Heart right ventricle (tissue), 16 donors: ENCODE measurements around the gene BABAM2. TPM values are rescaled to one million over a fixed set of nuclear protein-coding genes. Genes with fewer than 3 reads are reported as not detected.
A peak's percentile ranks its signal among the peaks of the same experiment; 100 is the strongest.

Source experiments
- ATAC-seq, 8 donors: fragments of 200-7000 bp; cut with Tn5 transposase; one replicate each; pipeline ENCODE4 v1.9.1; 2020; ENCODE audit warnings: mild to moderate bottlenecking in 8 of 8, moderate library complexity in 8 of 8, moderate number of reproducible peaks in 1 of 8
- DNase-seq, 2 donors: peaks; one replicate each; pipeline ENCODE4 v3.0.0-alpha.2; 2020
- H3K27ac ChIP-seq, 10 donors: fragments of 200-600 bp; sonication (generic) in 2 of 10; one replicate each; pipeline versions ENCODE4 v1.5.0 to v1.8.0; 2020 to 2022; ENCODE audit warnings: mild to moderate bottlenecking in 3 of 10
- H3K27me3 ChIP-seq, 7 donors: fragments of 200-600 bp; one replicate each; pipeline ENCODE4 v1.8.0; 2021 to 2022; ENCODE audit warnings: mild to moderate bottlenecking in 2 of 7
- H3K36me3 ChIP-seq, 9 donors: fragments of 200-600 bp; sonication (generic) in 1 of 9; one replicate each; pipeline versions ENCODE4 v1.5.0 to v1.8.0; 2020 to 2022; ENCODE audit warnings: mild to moderate bottlenecking in 2 of 9
- H3K4me1 ChIP-seq, 9 donors: fragments of 200-600 bp; sonication (generic) in 1 of 9; one replicate each; pipeline versions ENCODE4 v1.5.0 to v1.8.0; 2020 to 2022; ENCODE audit warnings: mild to moderate bottlenecking in 4 of 9
- H3K4me3 ChIP-seq, 10 donors: fragments of 200-600 bp; sonication (generic) in 2 of 10; one replicate each; pipeline versions ENCODE4 v1.5.0 to v1.8.0; 2020 to 2022; ENCODE audit warnings: mild to moderate bottlenecking in 7 of 10, moderate library complexity in 2 of 10
- H3K9me3 ChIP-seq, 11 donors: fragments of 200-600 bp in 10 of 11; sonication (generic) in 2 of 11; one replicate each; pipeline versions ENCODE4 v1.5.0 to v1.8.0; 2013 to 2022; ENCODE audit warnings: mild to moderate bottlenecking in 2 of 11, control low read depth in 1 of 11, moderate library complexity in 1 of 11
- CTCF ChIP-seq, 9 donors: fragments of 200-600 bp; sonication (generic) in 2 of 9; IDR thresholded peaks; one replicate each; pipeline versions ENCODE4 v1.5.0 to v1.8.0; 2021 to 2022; ENCODE audit warnings: antibody characterized with exemption in 9 of 9, mild to moderate bottlenecking in 5 of 9, moderate library complexity in 1 of 9
- WGBS, 2 donors: extraction: QIAGEN DNeasy Blood & Tissue Kit; methylation state at CpG; one replicate each; pipeline ENCODE4 v1.1.7; 2013; ENCODE audit warnings: inconsistent platforms in 1 of 2; 5-methylcytosine and 5-hydroxymethylcytosine counted together
- intact Hi-C, 10 donors: fragments of 100-400 bp; cut with DNase I; formaldehyde crosslinking; loops; one replicate each; pipeline versions ENCODE4 v1.11.1 to v1.14.2; 2022
- polyA plus RNA-seq, 2 donors: library from polyadenylated mRNA; stranded (reverse); fragments of 200-250 nt; gene quantifications; one replicate each; pipeline ENCODE4 v1.2.3, GENCODE V29; 2013
- total RNA-seq, 10 donors: library from RNA; stranded (reverse); fragmentation: NEBNext Ultra II Directional in 3 of 10; extraction: Animal tissue kit (Norgen Biotek cat#: 25700) in 3 of 10; gene quantifications; one replicate each; pipeline versions ENCODE4 v1.2.1 to v1.2.4, GENCODE V29; 2021 to 2023
- donor health status: Arrhythmogenic right ventricular cardiomyopathy.
- donor health status: ischemic (EF 13 %, LVEDD 7.1; RV severe dilation, severe dysfunction).
- donor health status: healthy with polysubstance abuse.
- donor health status: DM: no; HTN: yes; CAD: no.
- donor health status: DM: no; HTN: no; CAD: no.
- donor health status: ischemic (EF 25% LVEDD 6.9; RV normal size, moderate dysfunction).
- donor health status: ischemic (EF 25% LVEDD 5.7; RV mildly dilated, moderate dysfunction).
- donor health status: healthy.
- donor health status: DM: yes; HTN: yes; CAD: no.
- donor health status: Ischemic cardiomyopathy.
- donor health status: ischemic (EF 35%, LVEDD 5.7; RV mildly dilated, moderate dysfunction).
- donor health status: nonischemic (EF 11% LVEDD 7.7; RV severe dilation, severe dysfunction).
- donor health status: DM: yes; HTN: yes; CAD: no.
- donor health status: PGD.
- donor health status: ischemic (EF 29% LVEDD 5.4; RV normal size, mild dysfunction).
- donor health status: nonischemic (EF 23%, LVEDD 6.1; RV moderate dilation, normal function).

Gene BABAM2
- total and polyA plus RNA-seq, 12 donors = 13.3 to 83.4 (median 65.9) TPM

- no peak overlapping the region for H3K4me3 ChIP-seq
- DNase-seq (no peak), ATAC-seq (no peak)
- intact Hi-C loops = loop anchor here in 1 of 10 donors (5.0 kb wide), 1 partner anchor 49 kb away; the partner anchor contains the start of genes BABAM2 and RBKS
- peaks cover 0 to 22% (median 6%) of the 10 kb centered on the region in 9 donors for H3K4me1 ChIP-seq
- no peaks in the 10 kb centered on the region for H3K27me3 ChIP-seq
- no peaks in the 10 kb centered on the region for H3K9me3 ChIP-seq
- no peak for TF ChIP-seq CTCF (IDR thresholded peaks at IDR 0.05)
- peaks cover 0 to 11% (median 0%) of the 10 kb centered on the region in 9 donors for H3K36me3 ChIP-seq
- 93 to 96% methylated on average over 5 of the region's 5 CpGs for WGBS, 2 donors
- no peak overlapping the region for H3K27ac ChIP-seq
These were observed 50.5 kb downstream of the BABAM2 start for GRCh38 chr2:27940982-27941381.

- peak overlapping the region in 1 of 10 donors; percentile 22 for H3K27ac ChIP-seq
These were observed 52.4 kb downstream of the BABAM2 start for GRCh38 chr2:27942612-27943547.

GRCh38 chr2:27946530-27947060 is 56.1 kb downstream of the BABAM2 start:
- no peak for DNase-seq
- Histone ChIP-seq H3K9me3 (peaks cover 0 to under 1% (median 0%) of the 10 kb centered on the region in 11 donors), H3K4me3 (no peak overlapping the region), H3K27me3 (no peaks in the 10 kb centered on the region), H3K27ac (peak overlapping the region in 1 of 10 donors; percentile 39), H3K4me1 (peaks cover 0 to 42% (median 11%) of the 10 kb centered on the region in 9 donors), H3K36me3 (peaks cover 0 to 11% (median 0%) of the 10 kb centered on the region in 9 donors)
- ATAC-seq = no peak
- WGBS, 2 donors = 78 to 83% methylated on average over 5 of the region's 5 CpGs
- no peak for TF ChIP-seq CTCF (IDR thresholded peaks at IDR 0.05)
- intact Hi-C loops = no loop called here

More at GRCh38 chr2:27942612-27943547, 52.4 kb downstream of the BABAM2 start:
- no peaks in the 10 kb centered on the region for H3K9me3 ChIP-seq
- peaks cover 0 to 30% (median 9%) of the 10 kb centered on the region in 9 donors for H3K4me1 ChIP-seq
- peaks cover 0 to 11% (median 0%) of the 10 kb centered on the region in 9 donors for H3K36me3 ChIP-seq
- no peak overlapping the region for H3K4me3 ChIP-seq
- no peak for TF ChIP-seq CTCF (IDR thresholded peaks at IDR 0.05)
- intact Hi-C loops = loop anchor here in 1 of 10 donors (5.0 kb wide), 1 partner anchor 51 kb away; the partner anchor contains the start of genes BABAM2 and RBKS
- no peaks in the 10 kb centered on the region for H3K27me3 ChIP-seq
- DNase-seq = no peak
- WGBS, 2 donors = 96 to 98% methylated on average over 8 of the region's 8 CpGs
- peak in 1 of 8 donors; percentile 31 for ATAC-seq

- ATAC-seq = no peak
- peaks cover 3 to 67% (median 35%) of the 10 kb centered on the region in 9 donors for H3K4me1 ChIP-seq
- WGBS, 2 donors = 95 to 98% methylated on average over 1 of the region's 1 CpG
These were observed 61.5 kb downstream of the BABAM2 start for GRCh38 chr2:27952070-27952469.

More at GRCh38 chr2:27952070-27952469, 61.5 kb downstream of the BABAM2 start:
- no peak for DNase-seq
- H3K27me3 ChIP-seq = no peaks in the 10 kb centered on the region
- intact Hi-C loops = loop anchor here in 3 of 10 donors (5.0 to 10.0 kb wide), 2 partner anchors 60 to 443 kb away; partner anchors contain the start of genes FOSL2 (in 3 of the 3), BABAM2 (in 1 of the 3) and RBKS (in 1 of the 3)
- no peak overlapping the region for H3K4me3 ChIP-seq
- no peaks in the 10 kb centered on the region for H3K36me3 ChIP-seq
- no peak for TF ChIP-seq CTCF (IDR thresholded peaks at IDR 0.05)
- peak overlapping the region in 1 of 10 donors; percentile 85 for H3K27ac ChIP-seq
- peaks cover 0 to 10% (median 0%) of the 10 kb centered on the region in 11 donors for H3K9me3 ChIP-seq
